ENCODE measurements around the gene FAM222B.

GRCh38 chr17:28880572-28880945 lies 38.0 kb upstream of the FAM222B start:
- TF ChIP-seq CTCF (IDR thresholded peaks at IDR 0.05) (no peak), POLR2A (IDR thresholded peaks at IDR 0.05) (no peak)

All from heart left ventricle (tissue), 13 donors.